ENCODE data around the gene MYO5A.

MYO5A gene

GRCh38 chr15:52406601-52407000, 122.1 kb downstream of the MYO5A start:
- no peaks in the 10 kb centered on the region for H3K36me3 ChIP-seq (ENCODE audit: low read length)
- TF ChIP-seq EZH2phosphoT487 (conservative IDR thresholded peaks at IDR 0.05; ENCODE audit: low read length), result no peak
- TF ChIP-seq CTCF (IDR thresholded peaks at IDR 0.05; ENCODE audit: insufficient read depth, low read length, poor library complexity, severe bottlenecking), result no peak
- no peak overlapping the region for H3K4me3 ChIP-seq (ENCODE audit: insufficient read depth, low read length, poor library complexity, severe bottlenecking)
- H3K9me3 ChIP-seq (ENCODE audit: insufficient read depth, low read length), result no peaks in the 10 kb centered on the region
- H2AFZ ChIP-seq (ENCODE audit: low read depth, low read length, severe bottlenecking), result no peak overlapping the region
- no peaks in the 10 kb centered on the region for H3K79me2 ChIP-seq (ENCODE audit: insufficient read depth, low read length)
- H4K20me1 ChIP-seq (ENCODE audit: low read depth, low read length), result no peaks in the 10 kb centered on the region
- no peaks in the 10 kb centered on the region for H3F3A ChIP-seq (ENCODE audit: insufficient read depth)
- H3K4me2 ChIP-seq (ENCODE audit: low read depth, low read length, poor library complexity, severe bottlenecking), result no peak overlapping the region
- no peaks in the 10 kb centered on the region for H3K9me2 ChIP-seq (replicated peaks; ENCODE audit: insufficient read depth, low read length)
- H3K9ac ChIP-seq (ENCODE audit: low read length), result no peak overlapping the region
- no peak overlapping the region for H3K27ac ChIP-seq (ENCODE audit: low read depth, low read length)
- H3K27me3 ChIP-seq (ENCODE audit: low read length), result no peaks in the 10 kb centered on the region

GRCh38 chr15:52405856-52406255, 122.8 kb downstream of the MYO5A start:
- TF ChIP-seq CTCF (IDR thresholded peaks at IDR 0.05; ENCODE audit: insufficient read depth, low read length, poor library complexity, severe bottlenecking) (no peak), EZH2phosphoT487 (conservative IDR thresholded peaks at IDR 0.05; ENCODE audit: low read length) (no peak)

DNA sequence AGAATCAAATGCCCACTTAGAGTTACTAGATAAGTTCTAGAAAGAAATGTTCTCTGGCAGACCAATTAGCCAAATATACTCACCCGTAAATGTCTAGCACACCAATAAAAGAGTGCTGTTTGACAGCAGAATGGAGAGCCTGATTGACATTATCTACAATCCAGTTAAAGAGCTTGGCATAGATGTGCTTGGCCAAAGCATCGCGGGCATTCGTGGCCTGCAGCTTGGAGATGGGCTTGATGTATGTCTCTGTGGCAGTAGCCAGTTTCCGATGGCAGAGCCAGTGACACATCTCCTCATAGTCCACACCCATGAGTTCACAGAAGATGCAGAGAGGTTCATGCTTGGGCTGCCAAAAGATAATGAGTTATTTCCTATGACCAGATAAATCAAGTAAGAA, 131.6 kb downstream of the MYO5A start:
- H3K4me2 ChIP-seq (ENCODE audit: low read depth, low read length, poor library complexity, severe bottlenecking), result no peak overlapping the region
- no peaks in the 10 kb centered on the region for H3K27me3 ChIP-seq (ENCODE audit: low read length)
- H3K9ac ChIP-seq (ENCODE audit: low read length), result no peak overlapping the region
- H3K36me3 ChIP-seq (ENCODE audit: low read length), result no peaks in the 10 kb centered on the region
- no peaks in the 10 kb centered on the region for H3K79me2 ChIP-seq (ENCODE audit: insufficient read depth, low read length)
- no peaks in the 10 kb centered on the region for H4K20me1 ChIP-seq (ENCODE audit: low read depth, low read length)
- no peaks in the 10 kb centered on the region for H3F3A ChIP-seq (ENCODE audit: insufficient read depth)
- H3K9me3 ChIP-seq (ENCODE audit: insufficient read depth, low read length), result no peaks in the 10 kb centered on the region
- no peak overlapping the region for H2AFZ ChIP-seq (ENCODE audit: low read depth, low read length, severe bottlenecking)
- no peak overlapping the region for H3K27ac ChIP-seq (ENCODE audit: low read depth, low read length)
- H3K4me3 ChIP-seq (ENCODE audit: insufficient read depth, low read length, poor library complexity, severe bottlenecking), result no peak overlapping the region
- TF ChIP-seq CTCF (IDR thresholded peaks at IDR 0.05; ENCODE audit: insufficient read depth, low read length, poor library complexity, severe bottlenecking), result no peak
- TF ChIP-seq EZH2phosphoT487 (conservative IDR thresholded peaks at IDR 0.05; ENCODE audit: low read length), result no peak
- no peaks in the 10 kb centered on the region for H3K9me2 ChIP-seq (replicated peaks; ENCODE audit: insufficient read depth, low read length)

More at GRCh38 chr15:52405856-52406255, 122.8 kb downstream of the MYO5A start:
- Histone ChIP-seq H4K20me1 (ENCODE audit: low read depth, low read length) (no peaks in the 10 kb centered on the region), H3K79me2 (ENCODE audit: insufficient read depth, low read length) (no peaks in the 10 kb centered on the region), H3F3A (ENCODE audit: insufficient read depth) (no peaks in the 10 kb centered on the region), H3K9ac (ENCODE audit: low read length) (no peak overlapping the region), H3K4me2 (ENCODE audit: low read depth, low read length, poor library complexity, severe bottlenecking) (no peak overlapping the region), H3K36me3 (ENCODE audit: low read length) (no peaks in the 10 kb centered on the region), H3K9me3 (ENCODE audit: insufficient read depth, low read length) (no peaks in the 10 kb centered on the region), H3K4me3 (ENCODE audit: insufficient read depth, low read length, poor library complexity, severe bottlenecking) (no peak overlapping the region), H3K27ac (ENCODE audit: low read depth, low read length) (no peak overlapping the region), H3K27me3 (ENCODE audit: low read length) (no peaks in the 10 kb centered on the region), H2AFZ (ENCODE audit: low read depth, low read length, severe bottlenecking) (no peak overlapping the region), H3K9me2 (replicated peaks; ENCODE audit: insufficient read depth, low read length) (no peaks in the 10 kb centered on the region)

Data from SU-DHL-6 (cell line).